Vagina (tissue), 2 donors: ENCODE measurements around the gene DIP2A.

Source experiments
- POLR2A ChIP-seq, 2 donors: fragments of 450-650 bp; IDR thresholded peaks; one replicate each; pipeline ENCODE4 v1.6.1; 2017; ENCODE audit warnings: antibody characterized with exemption in 2 of 2, mild to moderate bottlenecking in 2 of 2, moderate library complexity in 2 of 2
- POLR2AphosphoS5 ChIP-seq, 2 donors: sonication (generic); formaldehyde crosslinking; IDR thresholded peaks; one replicate each; pipeline ENCODE4 v1.9.0; 2017; ENCODE audit warnings: antibody characterized with exemption in 2 of 2, mild to moderate bottlenecking in 2 of 2, low read depth in 1 of 2; ENCODE audit not compliant: insufficient read depth in 1 of 2

DNA sequence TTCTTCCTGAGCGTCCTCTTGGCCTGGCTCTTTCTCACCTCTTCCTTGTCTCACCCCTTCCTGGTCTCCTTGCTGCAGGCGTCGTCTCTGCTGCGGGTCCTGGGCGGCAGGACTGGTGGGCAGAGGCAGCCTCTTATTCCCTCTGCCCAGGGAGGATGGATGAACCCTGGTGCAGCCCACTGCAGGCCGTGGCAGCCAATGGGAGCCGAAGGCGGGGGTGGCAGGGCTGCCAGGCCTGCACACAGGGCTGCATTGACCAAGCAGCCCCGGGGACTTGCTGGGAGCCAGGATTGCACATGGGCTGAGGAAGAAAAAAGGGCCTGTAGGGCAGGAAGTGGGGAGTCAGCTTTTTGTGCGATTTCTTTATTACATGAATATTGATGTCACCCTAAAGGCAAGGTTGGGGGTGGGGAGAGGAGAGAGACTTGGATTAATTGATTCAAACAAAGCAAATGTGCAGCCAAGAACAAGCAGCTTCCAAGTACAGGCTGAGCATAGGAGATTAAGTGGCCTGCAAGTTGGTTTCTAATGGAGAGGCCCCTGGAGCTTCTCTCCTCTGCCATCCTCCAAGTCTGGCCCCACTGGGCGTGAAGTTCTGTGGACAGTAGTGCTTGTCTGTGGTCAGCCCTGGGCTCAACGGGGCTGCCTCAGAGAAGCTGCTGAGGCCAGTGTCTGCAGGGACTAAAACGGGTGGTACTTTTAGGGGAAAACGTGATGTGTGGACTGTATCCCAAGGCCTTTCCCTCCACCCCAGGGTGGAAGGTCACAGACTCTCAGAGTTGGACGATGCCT is 146.5 kb downstream of the DIP2A start, which contains the start of gene S100B:
- TF ChIP-seq POLR2A (IDR thresholded peaks at IDR 0.05), result no peak
- TF ChIP-seq POLR2AphosphoS5 (IDR thresholded peaks at IDR 0.05; ENCODE audit: insufficient read depth in 1 of 2, low read depth in 1 of 2), result no peak
